NOMO-1 (cell line): Measurements from ENCODE around the gene PRXL2C.
"Not testable (repeated sequence)": the region's sequence is repeated elsewhere in the genome, so short reads cannot be mapped to it uniquely, and the experiment has no call there.

Experiments
- DNase-seq, 2 experiments: peaks; one replicate each; lab custom pipeline; 2025; ENCODE audit not compliant: unreplicated experiment in 2 of 2; lab: John Stamatoyannopoulos, UW

PRXL2C gene

GRCh38 chr9:96649620-96650324, 5.3 kb downstream of the PRXL2C start:
- DNase-seq = no peak

- DNase-seq = peak; percentile 91 to 98
Observed at GRCh38 chr9:96646081-96646991, 8.8 kb downstream of the PRXL2C start.

- no peak for DNase-seq
Observed at GRCh38 chr9:96644137-96644536, 11.0 kb downstream of the PRXL2C start.

GRCh38 chr9:96641514-96641913, 13.6 kb downstream of the PRXL2C start:
- no peak for DNase-seq

- DNase-seq = no peak
Observed at GRCh38 chr9:96638606-96639364, 16.3 kb downstream of the PRXL2C start.

GRCh38 chr9:96636368-96636767, 18.7 kb downstream of the PRXL2C start:
- DNase-seq = no peak

- not testable (repeated sequence) for DNase-seq
Observed at GRCh38 chr9:96633579-96633978, 21.5 kb downstream of the PRXL2C start.

GRCh38 chr9:96626912-96627311, 28.2 kb downstream of the PRXL2C start:
- no peak for DNase-seq

- no peak for DNase-seq
Observed at GRCh38 chr9:96621618-96622017, 33.5 kb downstream of the PRXL2C start.

GRCh38 chr9:96620832-96621269, 34.3 kb downstream of the PRXL2C start:
- DNase-seq = no peak

- no peak for DNase-seq
Observed at GRCh38 chr9:96620181-96620514, 35.0 kb downstream of the PRXL2C start.

- peak; percentile 81 to 83 for DNase-seq
Observed at GRCh38 chr9:96619491-96620180, 35.5 kb downstream of the PRXL2C start, which contains the start of gene CDC14B. TSS of gene CDC14B (minus strand) at chr9:96619843. CDS start at chr9:96619378, 465 bp downstream.

GRCh38 chr9:96619124-96619465, 36.0 kb downstream of the PRXL2C start:
- no peak for DNase-seq

- DNase-seq = peak in 1 of 2 experiments; percentile 19
Observed at GRCh38 chr9:96618209-96619123, 36.7 kb downstream of the PRXL2C start.

- no peak for DNase-seq
Observed at GRCh38 chr9:96617439-96618185, 37.5 kb downstream of the PRXL2C start.

GRCh38 chr9:96616817-96617438, 38.2 kb downstream of the PRXL2C start:
- no peak for DNase-seq

GRCh38 chr9:96615411-96615810, 39.7 kb downstream of the PRXL2C start:
- no peak for DNase-seq

- DNase-seq = not testable (repeated sequence)
Observed at GRCh38 chr9:96614664-96615063, 40.5 kb downstream of the PRXL2C start.
